ENCODE data around the gene UMAD1.

- TF ChIP-seq IRF9 (CRISPR knock-in tag; IDR thresholded peaks at IDR 0.05; ENCODE audit: borderline replicate concordance), result no peak
- no peak for TF ChIP-seq ZNF549 (CRISPR knock-in tag; IDR thresholded peaks at IDR 0.05)
- peak; percentile 34; the same call in 1 of the 2 replicates for TF ChIP-seq CEBPB (IDR thresholded peaks at IDR 0.05; ENCODE audit: borderline replicate concordance, low read depth, low read length)
- no peak for TF ChIP-seq CREM (IDR thresholded peaks at IDR 0.05)
- TF ChIP-seq CREM (CRISPR knock-in tag; IDR thresholded peaks at IDR 0.05), result no peak
- TF ChIP-seq ERF (CRISPR knock-in tag; IDR thresholded peaks at IDR 0.05), result no peak
- no peak for TF ChIP-seq TBX3 (IDR thresholded peaks at IDR 0.05; ENCODE audit: borderline replicate concordance)
- no peak for TF ChIP-seq CBX2 (IDR thresholded peaks at IDR 0.05; ENCODE audit: low read depth, low read length)
- TF ChIP-seq CBX2 (CRISPR knock-in tag; IDR thresholded peaks at IDR 0.05; ENCODE audit: low read depth), result no peak
- TF ChIP-seq, protein P1, sequence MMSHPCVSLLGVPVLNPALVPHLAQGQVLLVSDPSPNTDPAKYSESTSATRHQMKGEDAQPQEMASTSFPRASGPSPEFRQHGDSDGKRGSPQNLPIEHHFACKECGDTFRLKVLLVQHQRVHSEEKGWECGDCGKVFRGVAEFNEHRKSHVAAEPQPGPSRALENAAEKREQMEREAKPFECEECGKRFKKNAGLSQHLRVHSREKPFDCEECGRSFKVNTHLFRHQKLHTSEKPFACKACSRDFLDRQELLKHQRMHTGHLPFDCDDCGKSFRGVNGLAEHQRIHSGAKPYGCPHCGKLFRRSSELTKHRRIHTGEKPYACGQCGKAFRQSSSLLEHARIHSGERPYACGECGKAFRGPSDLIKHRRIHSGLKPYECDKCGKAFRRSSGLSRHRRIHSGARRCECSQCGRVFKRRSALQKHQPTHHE (CRISPR knock-in tag; IDR thresholded peaks at IDR 0.05; ENCODE audit: borderline replicate concordance), result no peak
- no peak for TF ChIP-seq ZNF441 (CRISPR knock-in tag; IDR thresholded peaks at IDR 0.05; ENCODE audit: borderline replicate concordance)
- TF ChIP-seq ZFP36 (IDR thresholded peaks at IDR 0.05; ENCODE audit: borderline replicate concordance, low read depth, low read length, partially characterized antibody), result no peak
- no peak for TF ChIP-seq TBP (CRISPR knock-in tag; IDR thresholded peaks at IDR 0.05)
- TF ChIP-seq CTCF (CRISPR knock-in tag; IDR thresholded peaks at IDR 0.05), result peak; percentile 64
- TF ChIP-seq, protein P2, sequence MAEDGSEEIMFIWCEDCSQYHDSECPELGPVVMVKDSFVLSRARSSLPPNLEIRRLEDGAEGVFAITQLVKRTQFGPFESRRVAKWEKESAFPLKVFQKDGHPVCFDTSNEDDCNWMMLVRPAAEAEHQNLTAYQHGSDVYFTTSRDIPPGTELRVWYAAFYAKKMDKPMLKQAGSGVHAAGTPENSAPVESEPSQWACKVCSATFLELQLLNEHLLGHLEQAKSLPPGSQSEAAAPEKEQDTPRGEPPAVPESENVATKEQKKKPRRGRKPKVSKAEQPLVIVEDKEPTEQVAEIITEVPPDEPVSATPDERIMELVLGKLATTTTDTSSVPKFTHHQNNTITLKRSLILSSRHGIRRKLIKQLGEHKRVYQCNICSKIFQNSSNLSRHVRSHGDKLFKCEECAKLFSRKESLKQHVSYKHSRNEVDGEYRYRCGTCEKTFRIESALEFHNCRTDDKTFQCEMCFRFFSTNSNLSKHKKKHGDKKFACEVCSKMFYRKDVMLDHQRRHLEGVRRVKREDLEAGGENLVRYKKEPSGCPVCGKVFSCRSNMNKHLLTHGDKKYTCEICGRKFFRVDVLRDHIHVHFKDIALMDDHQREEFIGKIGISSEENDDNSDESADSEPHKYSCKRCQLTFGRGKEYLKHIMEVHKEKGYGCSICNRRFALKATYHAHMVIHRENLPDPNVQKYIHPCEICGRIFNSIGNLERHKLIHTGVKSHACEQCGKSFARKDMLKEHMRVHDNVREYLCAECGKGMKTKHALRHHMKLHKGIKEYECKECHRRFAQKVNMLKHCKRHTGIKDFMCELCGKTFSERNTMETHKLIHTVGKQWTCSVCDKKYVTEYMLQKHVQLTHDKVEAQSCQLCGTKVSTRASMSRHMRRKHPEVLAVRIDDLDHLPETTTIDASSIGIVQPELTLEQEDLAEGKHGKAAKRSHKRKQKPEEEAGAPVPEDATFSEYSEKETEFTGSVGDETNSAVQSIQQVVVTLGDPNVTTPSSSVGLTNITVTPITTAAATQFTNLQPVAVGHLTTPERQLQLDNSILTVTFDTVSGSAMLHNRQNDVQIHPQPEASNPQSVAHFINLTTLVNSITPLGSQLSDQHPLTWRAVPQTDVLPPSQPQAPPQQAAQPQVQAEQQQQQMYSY (CRISPR knock-in tag; IDR thresholded peaks at IDR 0.05), result no peak
- peak; percentile 75 for TF ChIP-seq SMC3 (IDR thresholded peaks at IDR 0.05; ENCODE audit: low read length)
Measured at GRCh38 chr7:7681191-7681935, 40.8 kb downstream of the UMAD1 start.
